Right cardiac atrium (tissue), 5 donors: Measurements from ENCODE around the gene SAA4. TPM values are rescaled to one million over a fixed set of nuclear protein-coding genes. Genes with fewer than 3 reads are reported as not detected.
A peak's percentile ranks its signal among the peaks of the same experiment; 100 is the strongest.
"Not testable (repeated sequence)": the region's sequence is repeated elsewhere in the genome, so short reads cannot be mapped to it uniquely, and the experiment has no call there.

Source experiments
- ATAC-seq, 2 donors: fragments of 200-7000 bp; cut with Tn5 transposase; one replicate each; pipeline versions ENCODE4 v1.8.0 to v1.9.1; 2020; ENCODE audit warnings: moderate library complexity in 2 of 2, mild to moderate bottlenecking in 1 of 2
- DNase-seq, 3 donors: peaks; one replicate each; pipeline ENCODE4 v3.0.0-alpha.2; 2020
- H3K27ac ChIP-seq: one replicate; pipeline ENCODE4 v1.5.1; 2013; ENCODE audit warnings: mild to moderate bottlenecking, low read length, control low read depth, moderate library complexity
- H3K27me3 ChIP-seq: one replicate; pipeline ENCODE4 v1.6.1; 2013; ENCODE audit not compliant: control insufficient read depth, insufficient read depth
- H3K4me1 ChIP-seq: one replicate; pipeline ENCODE4 v1.6.1; 2013; ENCODE audit warnings: low read length; ENCODE audit not compliant: control insufficient read depth, insufficient read depth
- H3K4me3 ChIP-seq: one replicate; pipeline ENCODE4 v1.5.1; 2013; ENCODE audit warnings: low read length, control low read depth
- H3K9me3 ChIP-seq: one replicate; pipeline ENCODE4 v1.6.1; 2013; ENCODE audit warnings: low read length; ENCODE audit not compliant: control insufficient read depth
- WGBS: extraction: QIAGEN DNeasy Blood & Tissue Kit; methylation state at CpG from one replicate; pipeline ENCODE4 v1.1.7; 2013; 5-methylcytosine and 5-hydroxymethylcytosine counted together
- intact Hi-C, 4 donors: fragments of 100-400 bp; cut with DNase I; formaldehyde crosslinking; loops; one replicate each; pipeline versions ENCODE4 v1.11.0 to v1.14.0; 2022 to 2023
- polyA plus RNA-seq: library from polyadenylated mRNA; stranded (reverse); fragments of 200-250 nt; gene quantifications from one replicate; pipeline ENCODE4 v1.2.3, GENCODE V29; 2013
- total RNA-seq, 4 donors: library from RNA; stranded (reverse); fragmentation: NEBNext Ultra II Directional; extraction: Animal tissue kit (Norgen Biotek cat#: 25700); gene quantifications; one replicate each; pipeline ENCODE4 v1.2.1, GENCODE V29; 2021
- donor health status: healthy with polysubstance abuse.
- donor health status: DM: no; HTN: yes; CAD: no.
- donor health status: DM: no; HTN: no; CAD: no.
- donor health status: DM: no; HTN: yes; CAD: no; lungs with severe emphysema.
- donor health status: DM: yes; HTN: yes; CAD: no.

SAA4 gene
- total and polyA plus RNA-seq, 5 donors = not detected

DNA sequence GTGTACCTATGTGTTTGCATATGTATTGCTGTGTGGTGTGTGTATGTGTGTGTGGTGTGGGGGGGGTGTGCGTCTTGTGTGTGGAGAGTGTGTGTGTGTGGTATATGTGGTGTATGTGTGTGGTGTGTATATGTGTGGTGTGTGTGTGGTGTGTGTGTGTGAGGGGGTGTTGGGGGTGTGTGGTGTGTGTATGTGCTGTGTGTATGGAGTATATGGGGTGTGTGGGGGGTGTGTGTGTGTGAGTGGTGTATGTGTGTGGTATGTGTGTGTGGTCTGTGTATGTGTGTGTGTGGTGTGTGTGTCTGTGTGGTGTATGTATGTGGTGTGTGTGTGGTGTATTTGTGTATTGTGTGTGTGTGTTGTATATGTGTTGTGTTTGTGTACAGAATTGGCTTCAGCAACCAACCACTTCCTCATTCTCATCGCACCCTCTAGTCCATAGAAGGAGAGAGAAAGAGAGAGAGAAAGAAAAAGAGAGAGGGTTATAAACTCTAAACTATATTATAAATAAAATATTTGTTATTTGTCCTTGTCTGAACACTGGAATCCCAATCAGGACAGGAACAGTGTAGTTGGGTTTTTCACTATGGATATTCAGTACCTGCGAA lies 13.7 kb downstream of the SAA4 start:
- 88% methylated on average over 3 of the region's 3 CpGs for WGBS
- H3K27ac ChIP-seq = no peak overlapping the region
- H3K27me3 ChIP-seq = no peaks in the 10 kb centered on the region
- H3K4me1 ChIP-seq = no peaks in the 10 kb centered on the region
- intact Hi-C loops = no loop called here
- no peak overlapping the region for H3K4me3 ChIP-seq
- DNase-seq (no peak), ATAC-seq (no peak)
- H3K9me3 ChIP-seq = no peaks in the 10 kb centered on the region

DNA sequence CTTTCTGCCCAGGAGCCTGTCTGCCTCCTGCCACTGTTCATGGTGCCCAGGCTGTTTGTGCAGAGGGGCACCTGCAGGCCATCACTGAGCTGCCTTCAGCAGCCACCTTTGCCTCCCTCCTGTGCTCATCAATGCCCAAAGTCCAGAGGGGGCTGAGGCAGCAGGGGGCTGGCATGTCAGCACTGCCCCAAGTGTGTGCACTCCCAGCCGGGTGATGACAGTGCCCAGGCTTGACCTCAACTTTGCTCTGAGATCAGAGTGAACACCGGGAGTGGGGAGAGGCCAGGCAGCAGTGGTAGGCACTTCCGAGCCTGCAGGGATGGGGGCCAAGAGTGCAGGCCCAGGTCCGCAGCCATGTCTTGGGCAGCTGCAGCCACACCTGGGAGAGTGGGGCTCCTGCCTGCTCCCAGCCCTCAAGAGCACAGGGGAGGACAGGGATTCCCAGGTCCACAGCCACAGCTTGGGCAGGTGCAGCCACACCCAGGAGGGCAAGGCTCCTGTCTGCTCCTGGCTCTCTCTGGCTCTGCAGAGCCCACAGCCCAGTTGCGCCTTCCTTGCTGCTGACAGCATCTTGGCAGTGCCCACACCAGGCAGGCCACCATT lies 15.2 kb downstream of the SAA4 start:
- no peak for DNase-seq
- ATAC-seq = no peak
- Histone ChIP-seq H3K27me3 (no peaks in the 10 kb centered on the region), H3K4me3 (no peak overlapping the region), H3K4me1 (no peaks in the 10 kb centered on the region), H3K9me3 (no peaks in the 10 kb centered on the region), H3K27ac (no peak overlapping the region)
- intact Hi-C loops = no loop called here
- WGBS = 65% methylated on average over 5 of the region's 5 CpGs

DNA sequence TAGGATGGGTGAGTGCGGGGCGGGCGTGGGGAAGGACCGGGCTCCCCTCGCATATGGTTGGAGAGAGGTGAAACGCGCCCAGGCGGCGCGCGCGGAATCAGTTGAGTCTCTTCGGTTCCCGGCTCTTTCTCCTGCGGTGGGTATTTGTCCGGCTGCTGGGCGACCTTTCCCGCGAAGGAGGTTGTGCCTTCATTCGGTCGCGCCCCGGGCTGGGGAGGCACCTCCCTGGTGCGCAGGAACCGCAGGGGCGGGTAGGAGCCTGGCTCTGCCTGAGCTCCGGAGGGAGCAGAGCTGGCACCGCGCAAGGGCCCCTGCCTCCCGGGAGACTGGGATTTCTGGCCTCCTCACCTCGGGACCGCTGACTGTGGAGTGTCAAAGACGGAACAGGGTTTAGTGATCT lies 27.5 kb downstream of the SAA4 start:
- no peaks in the 10 kb centered on the region for H3K27me3 ChIP-seq
- WGBS = 22% methylated on average over 33 of the region's 33 CpGs
- intact Hi-C loops = no loop called here

DNA sequence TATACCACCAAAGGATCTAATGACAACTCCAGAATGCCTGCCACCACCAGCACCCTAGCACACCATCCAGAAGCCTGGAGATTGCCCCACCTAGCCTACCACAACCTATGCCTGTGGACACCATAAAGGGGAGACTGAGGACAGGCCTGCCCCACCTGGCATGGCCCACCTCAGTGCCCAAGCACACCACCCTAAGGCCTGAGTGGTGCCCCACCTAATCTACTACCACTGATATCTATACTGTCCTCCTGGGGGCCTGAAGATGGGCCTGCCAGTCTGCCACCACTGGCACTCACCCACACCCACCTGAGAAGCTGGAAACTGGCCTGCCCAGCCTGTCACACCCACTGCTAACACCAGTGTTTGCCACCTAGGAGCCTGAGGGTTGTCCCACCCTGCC lies 31.8 kb downstream of the SAA4 start:
- H3K4me3 ChIP-seq = no peak overlapping the region
- ATAC-seq = peak in 1 of 2 donors; percentile 22
- intact Hi-C loops = no loop called here
- H3K9me3 ChIP-seq = no peaks in the 10 kb centered on the region
- no peaks in the 10 kb centered on the region for H3K27me3 ChIP-seq
- DNase-seq = no peak
- H3K4me1 ChIP-seq = no peaks in the 10 kb centered on the region
- no peak overlapping the region for H3K27ac ChIP-seq

More for the DNA sequence above, 27.5 kb downstream of the SAA4 start:
- no peak overlapping the region for H3K27ac ChIP-seq
- ATAC-seq = no peak
- no peaks in the 10 kb centered on the region for H3K9me3 ChIP-seq
- no peaks in the 10 kb centered on the region for H3K4me1 ChIP-seq
- DNase-seq = no peak
- H3K4me3 ChIP-seq = no peak overlapping the region

DNA sequence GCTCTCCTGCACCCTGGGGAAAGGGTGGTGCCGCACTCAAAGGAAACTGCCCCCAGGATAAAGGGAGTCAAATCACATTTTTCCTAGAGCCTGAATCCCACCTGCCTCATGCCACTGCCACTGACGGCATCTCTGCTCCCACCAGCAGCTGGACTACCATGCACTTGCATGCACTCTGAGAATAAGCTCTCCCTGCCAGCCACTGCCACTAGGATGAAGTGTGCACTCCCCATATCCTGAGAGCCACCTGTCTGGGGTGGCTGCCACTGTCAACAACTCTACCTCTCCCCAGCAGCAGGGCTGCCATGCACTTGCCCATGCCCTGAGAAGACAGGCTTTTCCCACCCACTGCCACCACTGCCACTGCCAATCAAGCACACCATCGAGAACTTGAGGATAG lies 32.4 kb downstream of the SAA4 start:
- H3K27ac ChIP-seq = no peak overlapping the region
- WGBS = 85% methylated on average over 3 of the region's 3 CpGs
- ATAC-seq (no peak), DNase-seq (no peak)
- intact Hi-C loops = no loop called here
- no peaks in the 10 kb centered on the region for H3K9me3 ChIP-seq
- no peaks in the 10 kb centered on the region for H3K27me3 ChIP-seq
- no peaks in the 10 kb centered on the region for H3K4me1 ChIP-seq
- H3K4me3 ChIP-seq = no peak overlapping the region

DNA sequence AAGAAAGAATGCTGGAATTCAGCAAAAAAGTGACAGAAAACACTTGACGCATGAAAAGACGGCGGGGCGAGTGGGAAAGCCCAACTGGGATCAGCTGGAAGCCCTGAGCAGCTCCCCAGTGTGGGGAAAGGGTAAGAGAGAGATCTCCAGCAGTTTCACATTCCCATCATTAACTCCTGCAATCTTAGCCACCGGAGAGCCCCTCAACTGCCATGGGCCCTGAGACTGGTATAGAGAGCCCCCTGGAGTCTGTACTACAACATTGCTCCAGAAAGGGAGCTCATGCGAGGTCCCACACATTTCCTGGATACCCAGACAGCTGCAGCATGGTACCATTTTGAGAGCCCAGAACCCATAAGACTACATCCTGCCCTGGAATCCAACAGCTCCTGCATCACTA lies 32.9 kb downstream of the SAA4 start:
- 8% methylated on average over 6 of the region's 6 CpGs for WGBS
- intact Hi-C loops = no loop called here
- no peak overlapping the region for H3K27ac ChIP-seq
- no peak overlapping the region for H3K4me3 ChIP-seq
- no peaks in the 10 kb centered on the region for H3K4me1 ChIP-seq
- H3K27me3 ChIP-seq = no peaks in the 10 kb centered on the region
- H3K9me3 ChIP-seq = no peaks in the 10 kb centered on the region
- DNase-seq (no peak), ATAC-seq (no peak)

DNA sequence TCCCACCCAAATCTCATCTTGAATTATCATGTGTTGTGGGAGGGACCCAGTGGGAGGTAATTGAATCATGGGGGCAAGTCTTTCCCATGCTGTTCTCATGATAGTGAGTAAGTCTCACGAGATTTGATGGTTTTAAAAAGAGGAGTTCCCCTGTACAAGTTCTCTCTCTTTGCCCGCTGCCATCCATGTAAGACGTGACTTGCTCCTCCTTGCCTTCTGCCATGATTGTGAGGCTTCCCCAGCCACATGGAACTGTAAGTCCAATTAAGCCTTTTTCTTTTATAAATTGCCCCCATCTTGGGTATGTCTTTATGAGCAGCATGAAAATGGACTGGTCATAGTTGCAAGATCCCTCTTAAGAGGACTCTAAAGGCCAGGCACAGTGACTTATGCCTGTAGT lies 38.9 kb downstream of the SAA4 start:
- H3K9me3 ChIP-seq, H3K27ac ChIP-seq, ATAC-seq, DNase-seq, H3K4me3 ChIP-seq, H3K4me1 ChIP-seq, H3K27me3 ChIP-seq, intact Hi-C loops: not testable (repeated sequence)
- WGBS = 59% methylated on average over 3 of the region's 3 CpGs

DNA sequence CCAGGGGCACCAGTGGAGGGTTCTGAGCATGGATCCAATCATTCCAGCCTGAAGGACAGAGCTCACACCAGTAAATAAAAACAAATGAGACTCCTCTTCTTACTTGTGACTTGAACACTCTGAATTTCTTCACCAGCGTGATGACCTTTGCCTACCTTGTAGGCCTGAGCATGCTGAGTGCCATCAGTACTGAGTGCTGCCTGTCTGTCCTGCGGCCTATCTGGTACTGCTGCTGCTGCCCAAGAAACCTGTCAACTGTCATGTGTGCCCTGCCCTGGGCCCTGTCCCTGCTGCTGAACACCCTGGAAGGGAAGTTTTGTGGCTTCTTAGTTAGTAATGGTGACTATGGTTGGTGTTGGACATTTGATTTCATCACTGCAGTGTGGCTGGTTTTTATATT lies 40.1 kb downstream of the SAA4 start:
- 89% methylated on average over 2 of the region's 2 CpGs for WGBS
- Histone ChIP-seq H3K9me3 (no peaks in the 10 kb centered on the region), H3K27me3 (no peaks in the 10 kb centered on the region), H3K4me1 (no peaks in the 10 kb centered on the region), H3K4me3 (no peak overlapping the region), H3K27ac (no peak overlapping the region)
- intact Hi-C loops = no loop called here
- no peak for ATAC-seq
- no peak for DNase-seq

DNA sequence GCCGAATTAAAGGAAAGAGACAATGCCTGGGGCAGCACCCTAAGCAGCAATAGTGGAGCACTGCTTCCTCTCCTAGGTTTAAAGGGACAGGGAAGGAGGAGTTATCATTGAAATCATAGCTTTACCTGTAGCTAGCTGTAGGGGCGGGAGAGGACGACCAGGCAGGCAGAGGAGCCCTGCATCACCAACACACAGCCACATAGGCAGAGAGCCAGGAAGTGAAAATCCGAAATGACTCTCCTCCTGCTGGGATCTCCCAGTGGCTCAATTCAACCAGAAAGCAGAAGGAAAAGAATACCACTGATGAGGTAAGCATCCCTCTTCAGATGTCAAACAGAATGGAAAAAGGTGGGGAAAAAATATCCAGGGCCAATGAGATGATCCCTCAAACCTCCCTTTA lies 43.6 kb downstream of the SAA4 start:
- no peak overlapping the region for H3K4me3 ChIP-seq
- DNase-seq = no peak
- 21% methylated on average over 4 of the region's 4 CpGs for WGBS
- H3K27me3 ChIP-seq = no peaks in the 10 kb centered on the region
- H3K4me1 ChIP-seq = no peaks in the 10 kb centered on the region
- H3K9me3 ChIP-seq = no peaks in the 10 kb centered on the region
- no peak overlapping the region for H3K27ac ChIP-seq
- intact Hi-C loops = no loop called here
- ATAC-seq = no peak

DNA sequence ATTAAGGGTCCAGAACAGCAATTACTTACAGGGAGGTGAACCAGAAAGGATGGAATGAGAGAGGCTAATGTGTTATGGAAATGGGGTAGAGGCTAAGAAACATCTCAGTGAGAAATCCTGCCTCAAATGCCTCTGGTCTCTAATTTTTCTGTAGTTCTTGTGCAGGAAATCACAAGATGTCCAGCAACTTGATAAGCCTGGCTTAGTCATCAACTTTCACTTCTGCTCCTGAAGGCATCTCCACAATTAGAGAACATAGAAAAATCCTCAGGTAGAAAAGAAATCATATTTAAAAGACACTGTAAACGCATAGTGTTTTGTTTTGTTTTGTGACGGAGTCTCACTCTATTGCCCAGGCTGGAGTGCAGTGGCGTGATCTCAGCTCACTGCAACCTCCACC lies 45.2 kb downstream of the SAA4 start:
- WGBS = 93% methylated on average over 3 of the region's 3 CpGs
- no peaks in the 10 kb centered on the region for H3K4me1 ChIP-seq
- H3K9me3 ChIP-seq = no peaks in the 10 kb centered on the region
- no peak overlapping the region for H3K27ac ChIP-seq
- no peaks in the 10 kb centered on the region for H3K27me3 ChIP-seq
- DNase-seq = no peak
- intact Hi-C loops = no loop called here
- no peak overlapping the region for H3K4me3 ChIP-seq
- ATAC-seq = no peak

DNA sequence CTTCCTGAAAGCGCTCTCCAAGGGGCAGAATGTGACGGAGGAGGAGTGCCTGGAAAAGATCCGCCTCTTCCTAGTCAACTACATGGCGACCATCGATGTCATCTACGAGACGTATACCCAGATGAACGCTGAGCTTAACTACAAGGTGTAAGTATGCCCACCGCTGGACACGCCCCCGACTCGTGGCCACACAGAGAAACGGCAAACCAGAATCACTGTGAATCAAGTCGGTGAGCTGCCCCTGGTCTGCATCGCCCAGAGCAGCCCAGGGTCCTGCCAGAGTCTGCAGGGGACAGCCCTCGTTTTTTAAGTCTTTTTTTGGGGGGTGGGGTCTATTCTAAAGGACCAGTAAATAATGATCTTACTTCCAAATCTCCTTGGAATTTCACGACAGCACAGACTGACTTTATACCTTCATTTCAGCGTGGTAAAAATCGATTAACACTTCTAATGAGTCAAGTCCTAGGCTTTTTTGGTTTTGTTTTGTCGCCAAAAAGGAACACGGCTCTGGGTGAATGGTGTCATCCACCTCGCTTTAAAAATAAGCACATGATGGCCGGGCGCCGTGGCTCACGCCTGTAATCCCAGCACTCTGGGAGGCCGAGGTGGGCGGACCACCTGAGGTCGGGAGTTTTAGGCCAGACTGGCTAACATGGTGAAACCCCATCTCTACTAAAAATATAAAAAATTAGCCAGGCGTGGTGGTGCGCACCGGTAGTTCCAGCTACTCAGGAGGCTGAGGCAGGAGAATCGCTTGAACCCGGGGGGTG lies 46.9 kb downstream of the SAA4 start:
- H3K4me3 ChIP-seq, H3K27ac ChIP-seq, H3K27me3 ChIP-seq, H3K4me1 ChIP-seq, intact Hi-C loops, H3K9me3 ChIP-seq, DNase-seq, ATAC-seq: not testable (repeated sequence)
- 91% methylated on average over 34 of the region's 34 CpGs for WGBS
